C4-2B (cell line): ENCODE results near the gene SLC9A9.

Experiments used
- CTCF ChIP-seq: fragments of 450-650 bp; conservative IDR thresholded peaks from 2 replicates; pipeline ENCODE4 v1.5.1; 2017; ENCODE audit warnings: mild to moderate bottlenecking
- ZFX ChIP-seq: fragments of 450-650 bp; IDR thresholded peaks from 2 replicates; pipeline ENCODE4 v1.6.1; 2017

- TF ChIP-seq CTCF: no peak
- TF ChIP-seq ZFX: no peak
These were observed 496.9 kb downstream of the SLC9A9 start for GRCh38 chr3:143351354-143351753.
